Stimulated activated CD4-positive, alpha-beta T cell treated with anti-CD3 and anti-CD28 coated beads, Interleukin-4, amount 100 ng/mL, for 24 hours (primary cell): ENCODE measurements around the gene SPECC1.
"Not testable (repeated sequence)": the region's sequence is repeated elsewhere in the genome, so short reads cannot be mapped to it uniquely, and the experiment has no call there.

Source experiments
- DNase-seq: peaks from one replicate; pipeline ENCODE4 v3.0.0-alpha.2; 2020

The SPECC1 gene

DNA sequence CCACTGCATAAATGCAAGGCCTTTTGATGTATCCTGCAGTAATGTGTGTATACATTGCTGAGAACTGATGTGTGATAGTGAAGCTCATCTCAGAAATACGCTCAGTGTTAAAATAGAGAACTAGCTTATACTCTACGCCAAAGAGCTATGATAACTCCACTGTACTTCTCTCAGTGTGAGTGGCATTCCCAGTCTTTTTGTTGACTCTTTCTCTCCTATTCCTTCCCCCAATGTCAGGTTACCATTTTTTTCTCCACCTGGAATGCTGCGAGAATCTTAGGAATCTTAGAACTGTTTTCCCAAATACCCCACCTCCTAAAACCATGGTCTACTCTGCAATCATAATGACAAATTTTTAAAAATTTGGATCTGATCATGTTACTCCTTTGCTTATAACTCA is 342.2 kb downstream of the SPECC1 start:
- DNase-seq: not testable (repeated sequence)

GRCh38 chr17:20352567-20352966 is 343.4 kb downstream of the SPECC1 start:
- DNase-seq: not testable (repeated sequence)

DNA sequence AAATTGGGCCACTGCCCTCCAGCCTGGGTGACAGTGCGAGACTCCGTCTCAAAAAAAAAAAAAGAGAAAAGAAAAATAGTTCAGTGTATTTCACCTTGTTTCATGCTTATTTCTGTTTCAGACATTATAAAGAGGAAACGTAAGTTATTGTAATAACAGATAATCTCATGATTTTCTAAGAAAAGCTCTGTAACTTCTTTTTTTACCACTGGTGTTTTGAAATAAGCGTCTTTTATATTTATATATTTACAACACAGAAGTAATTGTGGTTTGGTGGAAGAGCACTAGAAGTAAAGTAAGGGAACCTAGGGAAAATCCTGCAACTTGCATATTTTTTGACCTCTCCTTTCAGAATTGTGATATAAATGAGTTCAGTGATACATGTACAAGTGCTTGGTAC is 354.7 kb downstream of the SPECC1 start:
- DNase-seq: not testable (repeated sequence)
